Lower lobe of right lung (tissue), 2 donors: ENCODE data around the gene CTU2. TPM values are rescaled to one million over a fixed set of nuclear protein-coding genes. Genes with fewer than 3 reads are reported as not detected.

ENCODE experiments used
- ATAC-seq, 2 donors: fragments of 200-7000 bp; cut with Tn5 transposase; one replicate each; pipeline ENCODE4 v1.9.1; 2020 to 2022; ENCODE audit warnings: mild to moderate bottlenecking in 2 of 2, moderate library complexity in 2 of 2
- DNase-seq: peaks from one replicate; pipeline ENCODE4 v3.0.0-alpha.2; 2020
- H3K27ac ChIP-seq: fragments of 200-600 bp; one replicate; pipeline ENCODE4 v1.8.0; 2022
- H3K27me3 ChIP-seq: fragments of 200-600 bp; one replicate; pipeline ENCODE4 v1.8.0; 2022; ENCODE audit warnings: low read depth
- H3K36me3 ChIP-seq: fragments of 200-600 bp; one replicate; pipeline ENCODE4 v1.8.0; 2022; ENCODE audit warnings: mild to moderate bottlenecking
- H3K4me1 ChIP-seq: fragments of 200-600 bp; one replicate; pipeline ENCODE4 v1.8.0; 2022
- H3K4me3 ChIP-seq: fragments of 200-600 bp; one replicate; pipeline ENCODE4 v1.8.0; 2022; ENCODE audit warnings: mild to moderate bottlenecking
- H3K9me3 ChIP-seq: fragments of 200-600 bp; one replicate; pipeline ENCODE4 v1.8.0; 2022
- intact Hi-C: fragments of 100-400 bp; cut with DNase I; formaldehyde crosslinking; loops from one replicate; pipeline ENCODE4 v1.11.0; 2022
- total RNA-seq: library from RNA; stranded (reverse); fragmentation: NEBNext Ultra II Directional; extraction: Animal tissue kit (Norgen Biotek cat#: 25700); gene quantifications from one replicate; pipeline ENCODE4 v1.2.1, GENCODE V29; 2021
- TF ChIP-seq, protein P1 (sequence below): fragments of 200-600 bp; IDR thresholded peaks from one replicate; pipeline ENCODE4 v1.8.0; 2022; ENCODE audit warnings: antibody characterized with exemption, mild to moderate bottlenecking
- donor health status: DM: no; HTN: yes; CAD: no; lungs with severe emphysema.

The CTU2 gene
- total RNA-seq, 1 donor from 2014 or later: 14.5 TPM

GRCh38 chr16:88715312-88716190 lies 9.2 kb downstream of the CTU2 start:
- Histone ChIP-seq H3K27me3 (no peaks in the 10 kb centered on the region), H3K36me3 (peaks cover 74% of the 10 kb centered on the region), H3K4me1 (no peaks in the 10 kb centered on the region), H3K4me3 (no peak overlapping the region), H3K27ac (no peak overlapping the region), H3K9me3 (no peaks in the 10 kb centered on the region)
- TF ChIP-seq, protein P1, sequence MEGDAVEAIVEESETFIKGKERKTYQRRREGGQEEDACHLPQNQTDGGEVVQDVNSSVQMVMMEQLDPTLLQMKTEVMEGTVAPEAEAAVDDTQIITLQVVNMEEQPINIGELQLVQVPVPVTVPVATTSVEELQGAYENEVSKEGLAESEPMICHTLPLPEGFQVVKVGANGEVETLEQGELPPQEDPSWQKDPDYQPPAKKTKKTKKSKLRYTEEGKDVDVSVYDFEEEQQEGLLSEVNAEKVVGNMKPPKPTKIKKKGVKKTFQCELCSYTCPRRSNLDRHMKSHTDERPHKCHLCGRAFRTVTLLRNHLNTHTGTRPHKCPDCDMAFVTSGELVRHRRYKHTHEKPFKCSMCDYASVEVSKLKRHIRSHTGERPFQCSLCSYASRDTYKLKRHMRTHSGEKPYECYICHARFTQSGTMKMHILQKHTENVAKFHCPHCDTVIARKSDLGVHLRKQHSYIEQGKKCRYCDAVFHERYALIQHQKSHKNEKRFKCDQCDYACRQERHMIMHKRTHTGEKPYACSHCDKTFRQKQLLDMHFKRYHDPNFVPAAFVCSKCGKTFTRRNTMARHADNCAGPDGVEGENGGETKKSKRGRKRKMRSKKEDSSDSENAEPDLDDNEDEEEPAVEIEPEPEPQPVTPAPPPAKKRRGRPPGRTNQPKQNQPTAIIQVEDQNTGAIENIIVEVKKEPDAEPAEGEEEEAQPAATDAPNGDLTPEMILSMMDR: no peak
- no peak for DNase-seq
- intact Hi-C loops: no loop called here
- no peak for ATAC-seq

GRCh38 chr16:88716201-88716600 lies 9.9 kb downstream of the CTU2 start:
- TF ChIP-seq, protein P1: no peak
- Histone ChIP-seq H3K36me3 (peaks cover 80% of the 10 kb centered on the region), H3K27ac (no peak overlapping the region), H3K27me3 (no peaks in the 10 kb centered on the region), H3K4me3 (no peak overlapping the region), H3K4me1 (no peaks in the 10 kb centered on the region), H3K9me3 (no peaks in the 10 kb centered on the region)
- DNase-seq (no peak), ATAC-seq (no peak)
- intact Hi-C loops: no loop called here

- H3K27ac ChIP-seq: no peak overlapping the region
- no peaks in the 10 kb centered on the region for H3K27me3 ChIP-seq
- TF ChIP-seq, protein P1: no peak
- no peak overlapping the region for H3K4me3 ChIP-seq
- no peak for DNase-seq
- peaks cover 84% of the 10 kb centered on the region for H3K36me3 ChIP-seq
- intact Hi-C loops: no loop called here
- ATAC-seq: no peak
- no peaks in the 10 kb centered on the region for H3K4me1 ChIP-seq
- no peaks in the 10 kb centered on the region for H3K9me3 ChIP-seq
Observed at GRCh38 chr16:88716601-88717001, 10.3 kb downstream of the CTU2 start.

- TF ChIP-seq, protein P1: no peak
- no peak for ATAC-seq
- no peak for DNase-seq
- Histone ChIP-seq H3K36me3 (peaks cover 100% of the 10 kb centered on the region), H3K4me1 (no peaks in the 10 kb centered on the region), H3K9me3 (no peaks in the 10 kb centered on the region), H3K27ac (no peak overlapping the region), H3K27me3 (no peaks in the 10 kb centered on the region), H3K4me3 (no peak overlapping the region)
- intact Hi-C loops: no loop called here
Observed at GRCh38 chr16:88718178-88718577, 11.9 kb downstream of the CTU2 start.

DNA sequence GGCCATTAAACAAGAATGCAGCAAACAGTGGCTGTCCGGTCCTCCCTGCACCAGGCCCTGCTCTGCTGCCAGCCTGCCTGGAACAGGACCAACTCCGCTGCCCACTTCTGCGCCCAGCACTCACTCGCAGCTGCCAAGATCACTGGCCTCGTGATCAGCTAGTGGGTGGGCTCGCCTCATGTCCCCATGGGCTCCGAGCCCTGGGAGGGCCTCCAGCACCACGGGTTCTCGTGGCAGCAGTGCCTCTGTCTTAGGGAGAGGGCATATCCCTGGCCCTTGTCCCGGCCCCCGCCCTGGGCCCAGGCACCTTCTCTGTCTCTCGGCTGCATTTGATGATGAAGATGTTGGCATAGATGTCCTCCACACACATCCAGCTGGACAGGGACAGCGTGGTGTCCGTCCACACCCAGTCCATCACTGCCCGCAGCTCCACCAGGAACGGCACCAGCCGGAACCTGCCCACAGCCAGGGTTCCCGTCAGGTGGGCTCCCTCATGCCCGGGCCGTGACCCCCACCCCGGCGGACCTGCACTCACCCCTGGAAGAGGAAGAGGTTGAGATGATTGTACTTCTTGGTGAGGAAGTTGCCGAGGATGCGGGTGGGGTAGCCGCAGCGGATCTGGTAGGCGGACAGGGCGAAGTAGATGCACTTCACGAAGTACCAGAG lies 13.1 kb downstream of the CTU2 start:
- ATAC-seq (no peak), DNase-seq (no peak)
- H3K36me3 ChIP-seq: peaks cover 100% of the 10 kb centered on the region
- TF ChIP-seq, protein P1: no peak
- no peaks in the 10 kb centered on the region for H3K27me3 ChIP-seq
- H3K9me3 ChIP-seq: no peaks in the 10 kb centered on the region
- no peak overlapping the region for H3K27ac ChIP-seq
- intact Hi-C loops: no loop called here
- H3K4me1 ChIP-seq: no peaks in the 10 kb centered on the region
- no peak overlapping the region for H3K4me3 ChIP-seq
